CD14-positive monocyte (primary cell): Measurements from ENCODE around the gene WIPF2. TPM values are rescaled to one million over a fixed set of nuclear protein-coding genes. Genes with fewer than 3 reads are reported as not detected.
A peak's percentile ranks its signal among the peaks of the same experiment; 100 is the strongest.

Experiments used
- DNase-seq, 3 donors: peaks; one replicate each; pipeline ENCODE4 v3.0.0-alpha.2; 2011 to 2022
- H2AFZ ChIP-seq: 2 replicates; pipeline ENCODE4 v1.6.0; 2012; ENCODE audit warnings: mild to moderate bottlenecking, low read depth, low read length, inconsistent platforms; ENCODE audit not compliant: insufficient read depth, poor library complexity, severe bottlenecking
- H3K27ac ChIP-seq, 2 donors: 1 replicate in 1 of 2; 2 replicates in 1 of 2; pipeline ENCODE4 v1.5.1; 2012 to 2013; ENCODE audit warnings: low read length in 2 of 2, control low read depth in 1 of 2, inconsistent platforms in 1 of 2, low read depth in 1 of 2, mild to moderate bottlenecking in 1 of 2
- H3K27me3 ChIP-seq, 2 donors: one replicate each; pipeline versions ENCODE4 v1.6.0 to v1.6.1; 2011 to 2013; ENCODE audit warnings: low read length in 2 of 2; ENCODE audit not compliant: control insufficient read depth in 2 of 2, insufficient read depth in 2 of 2
- H3K36me3 ChIP-seq, 2 donors: replicated peaks in 1 of 2; 1 replicate in 1 of 2; 2 replicates in 1 of 2; pipeline versions ENCODE4 v1.5.1 to v1.6.1; 2012 to 2013; ENCODE audit warnings: low read length in 2 of 2, control low read depth in 1 of 2, inconsistent platforms in 1 of 2, mild to moderate bottlenecking in 1 of 2; ENCODE audit not compliant: insufficient read depth in 2 of 2, control insufficient read depth in 1 of 2
- H3K4me1 ChIP-seq, 2 donors: 1 replicate in 1 of 2; 2 replicates in 1 of 2; pipeline versions ENCODE4 v1.5.1 to v1.6.1; 2012 to 2013; ENCODE audit warnings: low read length in 2 of 2, control low read depth in 1 of 2, inconsistent platforms in 1 of 2, mild to moderate bottlenecking in 1 of 2, moderate library complexity in 1 of 2; ENCODE audit not compliant: insufficient read depth in 2 of 2, control insufficient read depth in 1 of 2
- H3K4me2 ChIP-seq: replicated peaks from 2 replicates; pipeline ENCODE3; 2012; ENCODE audit warnings: low read length, moderate library complexity, mild to moderate bottlenecking; ENCODE audit not compliant: poor library complexity, severe bottlenecking; ENCODE audit errors: extremely low read depth
- H3K4me3 ChIP-seq, 3 experiments: fragments of 200-600 bp in 1 of 3; sonication (generic) in 1 of 3; replicated peaks in 1 of 3; 1 replicate in 2 of 3; 2 replicates in 1 of 3; pipeline ENCODE4 v1.5.1; 2011 to 2013; ENCODE audit warnings: low read length in 3 of 3, mild to moderate bottlenecking in 3 of 3, control low read depth in 2 of 3, low read depth in 2 of 3, inconsistent platforms in 1 of 3, moderate library complexity in 1 of 3
- H3K79me2 ChIP-seq: 2 replicates; pipeline ENCODE4 v1.6.0; 2012; ENCODE audit warnings: mild to moderate bottlenecking, control low read depth, inconsistent platforms, low read length, moderate library complexity; ENCODE audit not compliant: insufficient read depth
- H3K9ac ChIP-seq: 2 replicates; pipeline ENCODE4 v1.6.0; 2017; ENCODE audit warnings: low read length, mild to moderate bottlenecking; ENCODE audit not compliant: insufficient read depth, poor library complexity, severe bottlenecking
- H3K9me3 ChIP-seq, 2 donors: replicated peaks in 1 of 2; 1 replicate in 1 of 2; 2 replicates in 1 of 2; pipeline versions ENCODE4 v1.5.1 to v1.6.1; 2012 to 2013; ENCODE audit warnings: low read length in 2 of 2, control low read depth in 1 of 2; ENCODE audit not compliant: control insufficient read depth in 1 of 2, insufficient read depth in 1 of 2
- H4K20me1 ChIP-seq: 2 replicates; pipeline ENCODE4 v1.6.0; 2012; ENCODE audit warnings: mild to moderate bottlenecking, low read length, control low read depth, moderate library complexity; ENCODE audit not compliant: insufficient read depth
- H3K27ac Mint-ChIP-seq, 7 donors: one replicate each; pipeline ENCODE4 v1.8.0; 2020; ENCODE audit warnings: mild to moderate bottlenecking in 7 of 7, mixed read lengths in 7 of 7, moderate library complexity in 6 of 7, inconsistent platforms in 2 of 7
- H3K27me3 Mint-ChIP-seq, 3 donors: one replicate each; pipeline ENCODE4 v1.8.0; 2021 to 2022; ENCODE audit warnings: low read depth in 3 of 3, mild to moderate bottlenecking in 3 of 3, mixed read lengths in 3 of 3, moderate library complexity in 3 of 3, inconsistent platforms in 1 of 3
- H3K36me3 Mint-ChIP-seq, 2 donors: one replicate each; pipeline ENCODE4 v1.8.0; 2020; ENCODE audit warnings: mixed read lengths in 2 of 2, inconsistent platforms in 1 of 2, mild to moderate bottlenecking in 1 of 2
- H3K4me1 Mint-ChIP-seq: one replicate; pipeline ENCODE4 v1.8.0; 2020; ENCODE audit warnings: mild to moderate bottlenecking, mixed read lengths
- H3K4me3 Mint-ChIP-seq, 2 donors: one replicate each; pipeline ENCODE4 v1.8.0; 2020; ENCODE audit warnings: mild to moderate bottlenecking in 2 of 2, mixed read lengths in 2 of 2, moderate library complexity in 1 of 2
- H3K9me3 Mint-ChIP-seq, 7 donors: one replicate each; pipeline ENCODE4 v1.8.0; 2020 to 2022; ENCODE audit warnings: mixed read lengths in 7 of 7, mild to moderate bottlenecking in 6 of 7, moderate library complexity in 6 of 7, inconsistent platforms in 2 of 7
- WGBS: methylation state at CpG from one replicate; pipeline ENCODE4 v1.1.5; 2013; ENCODE audit warnings: missing lambda C conversion rate; ENCODE audit not compliant: insufficient coverage; 5-methylcytosine and 5-hydroxymethylcytosine counted together
- intact Hi-C, 2 donors: fragments of 100-400 bp; cut with micrococcal nuclease; formaldehyde crosslinking; loops; one replicate each; pipeline versions ENCODE4 v1.15.0 to v1.15.1; 2023
- polyA plus RNA-seq, 3 donors: library from polyadenylated mRNA; depleted of rRNA in 1 of 3; unstranded in 2 of 3; stranded (reverse) in 1 of 3; fragments of 300-500 nt in 2 of 3; fragments of >200 nt in 1 of 3; fragmentation: Illumina TruSeq in 2 of 3; gene quantifications; 1 replicate in 2 of 3; 2 replicates in 1 of 3; pipeline ENCODE4 v1.2.3, GENCODE V29; 2012 to 2021
- TF ChIP-seq, protein P1 (sequence below): fragments of 200-600 bp; IDR thresholded peaks from one replicate; pipeline ENCODE4 v1.8.0; 2022; ENCODE audit warnings: antibody characterized with exemption, mild to moderate bottlenecking

The WIPF2 gene
- polyA plus RNA-seq, 3 donors, result 5.2 to 9.7 (median 8.4) TPM

DNA sequence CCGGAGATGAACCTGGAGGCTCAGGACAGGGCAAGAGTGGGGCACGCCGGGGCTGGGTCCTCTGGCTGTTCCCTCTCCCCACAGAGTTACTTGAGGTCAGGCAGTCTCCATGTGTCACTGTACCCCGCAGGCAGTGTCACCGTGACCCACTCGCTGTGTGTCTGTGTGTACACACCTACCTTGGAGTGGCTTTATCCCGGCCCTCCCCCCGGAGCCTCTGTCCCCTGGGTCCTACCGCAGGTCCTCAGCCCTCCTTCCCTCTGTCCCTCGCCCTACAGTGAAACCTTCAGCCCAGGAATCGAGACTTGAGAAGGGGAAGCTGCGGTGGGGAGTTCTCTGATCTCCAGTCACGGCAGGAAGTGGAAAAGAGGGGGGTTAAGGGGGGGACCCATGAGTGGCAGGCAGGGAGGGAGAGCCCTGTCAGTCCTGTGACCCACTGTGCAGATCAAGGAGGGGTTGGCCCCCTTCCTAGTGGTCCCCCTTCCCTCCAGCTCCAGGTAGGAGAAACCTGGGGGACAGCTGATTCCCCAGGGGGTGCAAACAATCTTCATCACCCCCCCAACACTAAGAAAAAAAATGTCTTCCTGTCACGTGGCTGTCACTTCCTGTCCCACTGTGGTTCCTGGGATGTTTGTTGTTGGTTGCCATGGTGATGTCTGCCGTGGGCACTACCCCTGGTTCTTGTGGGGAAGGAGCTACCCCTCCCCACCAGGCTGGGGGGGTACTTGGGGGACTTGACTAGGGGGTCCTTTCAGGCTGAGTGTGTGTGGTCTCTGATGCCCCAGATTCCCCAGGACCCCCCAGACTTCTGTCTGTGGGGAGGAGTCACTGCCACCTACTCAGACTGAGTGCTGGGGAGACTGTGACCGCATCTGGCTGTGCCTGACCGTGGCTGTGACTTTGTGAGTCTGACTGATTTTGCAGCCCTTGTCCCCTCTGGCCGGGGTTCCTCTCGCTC is 103.5 kb downstream of the WIPF2 start:
- peaks cover 0 to 3% (median 0%) of the 10 kb centered on the region in 7 donors for H3K9me3 Mint-ChIP-seq
- H3K4me1 Mint-ChIP-seq, result peaks cover 66% of the 10 kb centered on the region
- peaks cover 0 to 7% (median 6%) of the 10 kb centered on the region in 3 donors for H3K27me3 Mint-ChIP-seq
- intact Hi-C loops, result loop anchor here (1.0 to 5.0 kb wide), 4 partner anchors 8 to 225 kb away; no protein-coding TSS in a partner anchor
- peaks cover 97% of the 10 kb centered on the region for H3K79me2 ChIP-seq
- peak; percentile 98 to 100 (median 100) for DNase-seq
- peak overlapping the region; percentile 99 for H3K4me3 Mint-ChIP-seq
- H2AFZ ChIP-seq, result no peak overlapping the region
- H4K20me1 ChIP-seq, result peaks cover 34% of the 10 kb centered on the region
- TF ChIP-seq, protein P1, sequence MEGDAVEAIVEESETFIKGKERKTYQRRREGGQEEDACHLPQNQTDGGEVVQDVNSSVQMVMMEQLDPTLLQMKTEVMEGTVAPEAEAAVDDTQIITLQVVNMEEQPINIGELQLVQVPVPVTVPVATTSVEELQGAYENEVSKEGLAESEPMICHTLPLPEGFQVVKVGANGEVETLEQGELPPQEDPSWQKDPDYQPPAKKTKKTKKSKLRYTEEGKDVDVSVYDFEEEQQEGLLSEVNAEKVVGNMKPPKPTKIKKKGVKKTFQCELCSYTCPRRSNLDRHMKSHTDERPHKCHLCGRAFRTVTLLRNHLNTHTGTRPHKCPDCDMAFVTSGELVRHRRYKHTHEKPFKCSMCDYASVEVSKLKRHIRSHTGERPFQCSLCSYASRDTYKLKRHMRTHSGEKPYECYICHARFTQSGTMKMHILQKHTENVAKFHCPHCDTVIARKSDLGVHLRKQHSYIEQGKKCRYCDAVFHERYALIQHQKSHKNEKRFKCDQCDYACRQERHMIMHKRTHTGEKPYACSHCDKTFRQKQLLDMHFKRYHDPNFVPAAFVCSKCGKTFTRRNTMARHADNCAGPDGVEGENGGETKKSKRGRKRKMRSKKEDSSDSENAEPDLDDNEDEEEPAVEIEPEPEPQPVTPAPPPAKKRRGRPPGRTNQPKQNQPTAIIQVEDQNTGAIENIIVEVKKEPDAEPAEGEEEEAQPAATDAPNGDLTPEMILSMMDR, result no peak
- no peaks in the 10 kb centered on the region for H3K27me3 ChIP-seq
- H3K27ac ChIP-seq, result peak overlapping the region; percentile 99 to 100
- no peaks in the 10 kb centered on the region for H3K9me3 ChIP-seq
- peak overlapping the region; percentile 99 to 100 (median 100) for H3K27ac Mint-ChIP-seq
- H3K4me1 ChIP-seq, result peaks cover 69 to 71% of the 10 kb centered on the region in 2 donors
- peak overlapping the region; percentile 97 for H3K9ac ChIP-seq
- peaks cover 24 to 59% of the 10 kb centered on the region in 2 donors for H3K36me3 Mint-ChIP-seq
- 3% methylated on average over 12 of the region's 19 CpGs for WGBS
- peak overlapping the region; percentile 97 for H3K4me2 ChIP-seq
- no peaks in the 10 kb centered on the region for H3K36me3 ChIP-seq
- peak overlapping the region; percentile 75 to 100 (median 100) for H3K4me3 ChIP-seq
